CD14-positive monocyte (primary cell): ENCODE data around the gene SARNP. TPM values are rescaled to one million over a fixed set of nuclear protein-coding genes. Genes with fewer than 3 reads are reported as not detected.
"Not testable (repeated sequence)": the region's sequence is repeated elsewhere in the genome, so short reads cannot be mapped to it uniquely, and the experiment has no call there.

Source experiments
- DNase-seq, 3 donors: peaks; one replicate each; pipeline ENCODE4 v3.0.0-alpha.2; 2011 to 2022
- H2AFZ ChIP-seq: 2 replicates; pipeline ENCODE4 v1.6.0; 2012; ENCODE audit warnings: mild to moderate bottlenecking, low read depth, low read length, inconsistent platforms; ENCODE audit not compliant: insufficient read depth, poor library complexity, severe bottlenecking
- H3K27ac ChIP-seq, 2 donors: 1 replicate in 1 of 2; 2 replicates in 1 of 2; pipeline ENCODE4 v1.5.1; 2012 to 2013; ENCODE audit warnings: low read length in 2 of 2, control low read depth in 1 of 2, inconsistent platforms in 1 of 2, low read depth in 1 of 2, mild to moderate bottlenecking in 1 of 2
- H3K27me3 ChIP-seq, 2 donors: one replicate each; pipeline versions ENCODE4 v1.6.0 to v1.6.1; 2011 to 2013; ENCODE audit warnings: low read length in 2 of 2; ENCODE audit not compliant: control insufficient read depth in 2 of 2, insufficient read depth in 2 of 2
- H3K36me3 ChIP-seq, 2 donors: replicated peaks in 1 of 2; 1 replicate in 1 of 2; 2 replicates in 1 of 2; pipeline versions ENCODE4 v1.5.1 to v1.6.1; 2012 to 2013; ENCODE audit warnings: low read length in 2 of 2, control low read depth in 1 of 2, inconsistent platforms in 1 of 2, mild to moderate bottlenecking in 1 of 2; ENCODE audit not compliant: insufficient read depth in 2 of 2, control insufficient read depth in 1 of 2
- H3K4me1 ChIP-seq, 2 donors: 1 replicate in 1 of 2; 2 replicates in 1 of 2; pipeline versions ENCODE4 v1.5.1 to v1.6.1; 2012 to 2013; ENCODE audit warnings: low read length in 2 of 2, control low read depth in 1 of 2, inconsistent platforms in 1 of 2, mild to moderate bottlenecking in 1 of 2, moderate library complexity in 1 of 2; ENCODE audit not compliant: insufficient read depth in 2 of 2, control insufficient read depth in 1 of 2
- H3K4me2 ChIP-seq: replicated peaks from 2 replicates; pipeline ENCODE3; 2012; ENCODE audit warnings: low read length, moderate library complexity, mild to moderate bottlenecking; ENCODE audit not compliant: poor library complexity, severe bottlenecking; ENCODE audit errors: extremely low read depth
- H3K4me3 ChIP-seq, 3 experiments: fragments of 200-600 bp in 1 of 3; sonication (generic) in 1 of 3; replicated peaks in 1 of 3; 1 replicate in 2 of 3; 2 replicates in 1 of 3; pipeline ENCODE4 v1.5.1; 2011 to 2013; ENCODE audit warnings: low read length in 3 of 3, mild to moderate bottlenecking in 3 of 3, control low read depth in 2 of 3, low read depth in 2 of 3, inconsistent platforms in 1 of 3, moderate library complexity in 1 of 3
- H3K79me2 ChIP-seq: 2 replicates; pipeline ENCODE4 v1.6.0; 2012; ENCODE audit warnings: mild to moderate bottlenecking, control low read depth, inconsistent platforms, low read length, moderate library complexity; ENCODE audit not compliant: insufficient read depth
- H3K9ac ChIP-seq: 2 replicates; pipeline ENCODE4 v1.6.0; 2017; ENCODE audit warnings: low read length, mild to moderate bottlenecking; ENCODE audit not compliant: insufficient read depth, poor library complexity, severe bottlenecking
- H3K9me3 ChIP-seq, 2 donors: replicated peaks in 1 of 2; 1 replicate in 1 of 2; 2 replicates in 1 of 2; pipeline versions ENCODE4 v1.5.1 to v1.6.1; 2012 to 2013; ENCODE audit warnings: low read length in 2 of 2, control low read depth in 1 of 2; ENCODE audit not compliant: control insufficient read depth in 1 of 2, insufficient read depth in 1 of 2
- H4K20me1 ChIP-seq: 2 replicates; pipeline ENCODE4 v1.6.0; 2012; ENCODE audit warnings: mild to moderate bottlenecking, low read length, control low read depth, moderate library complexity; ENCODE audit not compliant: insufficient read depth
- H3K27ac Mint-ChIP-seq, 7 donors: one replicate each; pipeline ENCODE4 v1.8.0; 2020; ENCODE audit warnings: mild to moderate bottlenecking in 7 of 7, mixed read lengths in 7 of 7, moderate library complexity in 6 of 7, inconsistent platforms in 2 of 7
- H3K27me3 Mint-ChIP-seq, 3 donors: one replicate each; pipeline ENCODE4 v1.8.0; 2021 to 2022; ENCODE audit warnings: low read depth in 3 of 3, mild to moderate bottlenecking in 3 of 3, mixed read lengths in 3 of 3, moderate library complexity in 3 of 3, inconsistent platforms in 1 of 3
- H3K36me3 Mint-ChIP-seq, 2 donors: one replicate each; pipeline ENCODE4 v1.8.0; 2020; ENCODE audit warnings: mixed read lengths in 2 of 2, inconsistent platforms in 1 of 2, mild to moderate bottlenecking in 1 of 2
- H3K4me1 Mint-ChIP-seq: one replicate; pipeline ENCODE4 v1.8.0; 2020; ENCODE audit warnings: mild to moderate bottlenecking, mixed read lengths
- H3K4me3 Mint-ChIP-seq, 2 donors: one replicate each; pipeline ENCODE4 v1.8.0; 2020; ENCODE audit warnings: mild to moderate bottlenecking in 2 of 2, mixed read lengths in 2 of 2, moderate library complexity in 1 of 2
- H3K9me3 Mint-ChIP-seq, 7 donors: one replicate each; pipeline ENCODE4 v1.8.0; 2020 to 2022; ENCODE audit warnings: mixed read lengths in 7 of 7, mild to moderate bottlenecking in 6 of 7, moderate library complexity in 6 of 7, inconsistent platforms in 2 of 7
- CTCF ChIP-seq: fragments of 200-600 bp; IDR thresholded peaks from one replicate; pipeline ENCODE4 v1.8.0; 2022; ENCODE audit warnings: antibody characterized with exemption, mild to moderate bottlenecking
- whole genome bisulfite sequencing: methylation state at CpG from one replicate; pipeline ENCODE4 v1.1.5; 2013; ENCODE audit warnings: missing lambda C conversion rate; ENCODE audit not compliant: insufficient coverage; 5-methylcytosine and 5-hydroxymethylcytosine counted together
- intact Hi-C, 2 donors: fragments of 100-400 bp; cut with micrococcal nuclease; formaldehyde crosslinking; loops; one replicate each; pipeline versions ENCODE4 v1.15.0 to v1.15.1; 2023
- polyA plus RNA-seq, 3 donors: library from polyadenylated mRNA; depleted of rRNA in 1 of 3; unstranded in 2 of 3; stranded (reverse) in 1 of 3; fragments of 300-500 nt in 2 of 3; fragments of >200 nt in 1 of 3; fragmentation: Illumina TruSeq in 2 of 3; gene quantifications; 1 replicate in 2 of 3; 2 replicates in 1 of 3; pipeline ENCODE4 v1.2.3, GENCODE V29; 2012 to 2021

The SARNP gene
- polyA plus RNA-seq, 3 donors, result 28.9 to 139 (median 98.6) TPM

DNA sequence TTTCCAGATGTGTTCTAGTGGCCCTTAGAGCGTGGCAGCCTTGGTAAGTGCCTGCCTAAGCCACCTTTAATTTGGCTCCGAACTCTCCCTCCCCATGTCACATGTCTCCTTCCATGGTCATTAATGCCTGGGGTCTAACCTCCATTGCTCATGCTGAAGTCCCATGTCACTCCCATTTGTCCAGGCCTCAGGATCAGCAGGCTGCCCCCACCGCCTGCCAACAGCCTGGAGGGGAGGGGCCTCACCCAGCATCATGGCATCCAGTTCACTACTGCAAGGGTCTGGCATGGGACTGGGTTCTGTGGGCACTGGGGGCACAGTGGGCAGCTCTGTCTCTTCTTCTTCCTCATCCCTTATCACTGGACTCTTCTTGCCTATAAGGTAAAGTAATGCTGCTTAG, 20.8 kb upstream of the SARNP start:
- Mint-ChIP-seq H3K4me1 (peaks cover 20% of the 10 kb centered on the region), H3K27me3 (peaks cover 2 to 5% (median 2%) of the 10 kb centered on the region in 3 donors), H3K9me3 (peaks cover 0 to 2% (median 0%) of the 10 kb centered on the region in 7 donors), H3K27ac (no peak overlapping the region), H3K4me3 (no peak overlapping the region), H3K36me3 (peaks cover 0 to 3% of the 10 kb centered on the region in 2 donors)
- DNase-seq, result no peak
- Histone ChIP-seq H2AFZ (no peak overlapping the region), H3K4me3 (no peak overlapping the region), H3K27ac (no peak overlapping the region), H3K27me3 (no peaks in the 10 kb centered on the region), H3K9ac (no peak overlapping the region), H3K79me2 (no peaks in the 10 kb centered on the region), H4K20me1 (no peaks in the 10 kb centered on the region), H3K4me2 (no peak overlapping the region), H3K4me1 (peaks cover 12% of the 10 kb centered on the region in 2 donors), H3K9me3 (no peaks in the 10 kb centered on the region), H3K36me3 (no peaks in the 10 kb centered on the region)
- WGBS, result 92% methylated on average over 2 of the region's 3 CpGs
- TF ChIP-seq CTCF, result no peak
- intact Hi-C loops, result no loop called here

DNA sequence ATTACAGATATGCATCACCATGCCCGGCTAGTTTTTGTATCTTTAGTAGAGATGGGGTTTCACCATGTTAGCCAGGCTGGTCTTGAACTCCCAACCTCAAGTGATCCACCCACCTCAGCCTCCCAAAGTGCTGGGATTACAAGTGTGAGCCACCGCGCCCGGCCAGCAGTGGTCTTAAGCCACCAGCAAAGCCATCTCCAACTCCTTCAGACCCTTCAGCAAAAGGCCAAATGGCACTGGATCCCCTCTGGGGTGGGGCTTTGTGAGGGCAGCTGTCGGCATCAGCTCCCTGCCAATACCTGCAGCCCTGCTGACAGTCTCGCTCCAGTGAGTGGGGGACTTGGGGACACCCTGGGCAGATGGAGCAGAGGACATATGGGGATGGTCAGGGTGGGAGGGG, 16.9 kb upstream of the SARNP start:
- H3K36me3 ChIP-seq, H3K27ac Mint-ChIP-seq, H3K4me2 ChIP-seq, H3K9me3 Mint-ChIP-seq, H3K27me3 Mint-ChIP-seq, H3K4me3 Mint-ChIP-seq, DNase-seq, H3K9me3 ChIP-seq, H3K4me3 ChIP-seq, H3K9ac ChIP-seq, H2AFZ ChIP-seq, H3K27me3 ChIP-seq, H3K27ac ChIP-seq, H4K20me1 ChIP-seq, H3K36me3 Mint-ChIP-seq, intact Hi-C loops: not testable (repeated sequence)
- WGBS, result 100% methylated on average over 1 of the region's 6 CpGs
- Histone ChIP-seq H3K4me1 (peaks cover 14 to 18% of the 10 kb centered on the region in 2 donors), H3K79me2 (peaks cover 12% of the 10 kb centered on the region)
- H3K4me1 Mint-ChIP-seq, result peaks cover 21% of the 10 kb centered on the region
